RKO (cell line): ENCODE data around the gene CTAGE9.
A peak's percentile ranks its signal among the peaks of the same experiment; 100 is the strongest.
"Not testable (repeated sequence)": the region's sequence is repeated elsewhere in the genome, so short reads cannot be mapped to it uniquely, and the experiment has no call there.

Experiments
- DNase-seq: peaks from one replicate; pipeline ENCODE4 v3.0.0-alpha.2; 2016; ENCODE audit warnings: low spot score

Gene CTAGE9, protein sequence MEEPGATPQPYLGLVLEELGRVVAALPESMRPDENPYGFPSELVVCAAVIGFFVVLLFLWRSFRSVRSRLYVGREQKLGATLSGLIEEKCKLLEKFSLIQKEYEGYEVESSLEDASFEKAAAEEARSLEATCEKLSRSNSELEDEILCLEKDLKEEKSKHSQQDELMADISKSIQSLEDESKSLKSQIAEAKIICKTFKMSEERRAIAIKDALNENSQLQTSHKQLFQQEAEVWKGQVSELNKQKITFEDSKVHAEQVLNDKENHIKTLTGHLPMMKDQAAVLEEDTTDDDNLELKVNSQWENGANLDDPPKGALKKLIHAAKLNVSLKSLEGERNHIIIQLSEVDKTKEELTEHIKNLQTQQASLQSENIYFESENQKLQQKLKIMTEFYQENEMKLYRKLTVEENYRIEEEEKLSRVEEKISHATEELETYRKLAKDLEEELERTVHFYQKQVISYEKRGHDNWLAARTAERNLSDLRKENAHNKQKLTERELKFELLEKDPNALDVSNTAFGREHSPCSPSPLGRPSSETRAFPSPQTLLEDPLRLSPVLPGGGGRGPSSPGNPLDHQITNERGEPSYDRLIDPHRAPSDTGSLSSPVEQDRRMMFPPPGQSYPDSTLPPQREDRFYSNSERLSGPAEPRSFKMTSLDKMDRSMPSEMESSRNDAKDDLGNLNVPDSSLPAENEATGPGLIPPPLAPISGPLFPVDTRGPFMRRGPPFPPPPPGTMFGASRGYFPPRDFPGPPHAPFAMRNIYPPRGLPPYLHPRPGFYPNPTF

DNA sequence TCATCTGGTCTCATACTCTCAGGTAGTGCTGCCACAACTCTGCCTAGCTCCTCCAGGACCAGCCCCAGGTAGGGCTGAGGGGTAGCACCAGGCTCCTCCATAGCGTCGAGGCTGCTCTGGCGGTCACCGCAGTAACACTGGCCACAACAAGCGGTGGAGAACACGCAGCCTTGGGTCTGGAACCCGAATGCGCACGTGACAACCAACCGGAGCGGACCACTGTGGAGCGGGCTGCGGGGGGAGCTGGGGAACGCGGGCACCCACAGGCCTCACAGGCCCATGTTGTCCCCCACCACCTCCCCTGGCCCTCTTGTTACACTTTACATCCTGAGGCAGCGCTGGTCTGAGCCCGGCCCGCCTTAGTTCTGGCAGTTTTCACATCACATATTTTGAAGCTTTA is at the start of gene CTAGE9:
Gene CTAGE9, minus strand, starts transcription at position 101 of the 400 bp plus-strand sequence. Its CDS starts 0 bp downstream, at position 101.
- DNase-seq = not testable (repeated sequence)

DNA sequence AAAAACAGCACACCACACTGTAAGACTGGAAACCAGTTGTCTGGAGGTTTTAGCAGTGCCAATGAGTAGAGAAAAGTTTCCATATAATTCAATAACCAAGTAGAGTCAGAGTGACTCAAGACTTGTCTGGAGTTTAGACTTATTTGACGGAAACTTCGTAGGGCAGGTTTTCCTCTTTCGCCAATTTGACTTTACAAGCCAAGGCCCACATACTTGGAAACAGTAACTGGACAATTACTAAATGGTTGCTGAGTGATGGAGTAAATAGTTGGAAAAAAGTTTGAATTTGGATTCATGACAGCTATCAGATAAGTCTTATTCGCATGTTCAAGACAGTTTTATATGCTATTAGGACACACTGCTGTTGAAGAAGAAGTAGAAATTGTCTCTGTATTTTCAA is 48.1 kb upstream of the CTAGE9 start:
- DNase-seq = no peak

DNA sequence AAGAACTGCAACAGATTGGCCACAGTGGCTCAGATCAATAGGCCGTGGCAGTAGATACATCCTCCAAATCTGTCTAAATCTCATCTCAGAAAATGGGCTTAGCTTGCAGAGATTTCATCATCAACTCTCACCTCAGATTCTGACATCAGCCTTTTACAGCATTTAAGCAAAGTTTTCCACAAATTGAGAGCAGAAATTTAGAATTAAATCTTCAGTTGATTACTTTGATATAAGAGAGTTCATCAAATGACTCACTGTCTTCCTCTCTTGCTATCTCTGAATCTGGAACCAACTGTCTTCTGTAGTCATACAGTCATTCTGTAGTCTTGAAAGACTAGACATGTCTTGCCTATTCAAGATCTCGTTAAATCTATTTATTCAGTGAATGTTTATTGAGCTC is 45.2 kb upstream of the CTAGE9 start:
- no peak for DNase-seq

DNA sequence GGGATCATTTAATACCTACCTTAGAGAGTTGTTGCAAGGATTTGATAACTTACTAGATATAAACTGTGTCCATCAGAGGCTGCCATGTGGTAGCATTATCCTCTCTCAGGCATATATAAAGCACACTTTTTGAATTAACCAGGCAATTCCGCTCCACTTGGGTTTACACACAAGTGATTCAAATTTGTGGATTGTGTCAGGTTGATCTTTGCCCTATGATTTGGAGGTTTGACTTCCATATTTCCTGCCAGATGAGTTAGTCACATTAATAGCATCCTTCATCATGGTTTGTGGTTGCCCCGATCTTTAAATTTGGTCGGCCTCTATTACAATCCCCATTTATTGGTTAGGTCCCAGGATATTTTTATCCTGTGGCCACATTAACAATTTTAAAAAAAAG is 44.8 kb upstream of the CTAGE9 start:
- DNase-seq = peak; percentile 39

DNA sequence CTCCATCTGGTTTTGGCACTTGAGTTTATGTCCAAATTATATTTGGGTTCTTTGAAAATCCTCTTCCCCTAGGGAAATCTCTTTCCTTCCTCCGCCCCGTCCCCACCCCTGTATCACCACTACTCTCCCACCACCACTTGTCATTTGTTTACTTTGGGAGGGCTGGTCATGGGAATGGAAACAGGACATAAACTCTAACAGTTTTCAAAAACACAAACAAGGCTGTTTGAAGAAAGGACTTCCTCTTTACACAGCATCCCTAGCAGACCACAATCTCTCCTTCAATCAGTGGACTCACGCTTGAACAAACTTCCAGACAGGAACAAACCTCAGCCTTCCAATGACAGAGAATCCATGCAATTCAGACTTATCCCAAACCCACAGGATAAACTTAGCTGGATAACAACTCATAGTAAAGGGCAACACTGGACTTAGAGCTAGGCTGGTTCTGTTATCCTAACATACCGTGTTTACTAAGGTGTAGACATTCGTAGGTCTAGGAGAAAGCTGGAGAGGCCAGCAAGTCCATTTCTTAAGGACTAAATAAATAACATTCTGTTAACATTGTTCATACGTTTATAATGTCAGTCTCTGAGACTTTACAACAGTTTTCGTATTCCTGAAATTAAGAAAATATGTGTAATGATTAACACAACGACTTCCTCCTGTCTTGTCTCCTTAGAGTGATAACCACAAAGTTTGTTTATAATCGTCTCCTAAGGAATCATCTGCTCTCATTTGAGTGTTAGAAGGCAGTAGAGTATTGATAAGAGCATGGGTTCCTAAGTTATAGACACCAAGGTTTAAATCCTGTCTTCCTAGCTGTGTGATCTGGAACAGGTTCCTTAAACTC is 44.1 kb upstream of the CTAGE9 start:
- no peak for DNase-seq

DNA sequence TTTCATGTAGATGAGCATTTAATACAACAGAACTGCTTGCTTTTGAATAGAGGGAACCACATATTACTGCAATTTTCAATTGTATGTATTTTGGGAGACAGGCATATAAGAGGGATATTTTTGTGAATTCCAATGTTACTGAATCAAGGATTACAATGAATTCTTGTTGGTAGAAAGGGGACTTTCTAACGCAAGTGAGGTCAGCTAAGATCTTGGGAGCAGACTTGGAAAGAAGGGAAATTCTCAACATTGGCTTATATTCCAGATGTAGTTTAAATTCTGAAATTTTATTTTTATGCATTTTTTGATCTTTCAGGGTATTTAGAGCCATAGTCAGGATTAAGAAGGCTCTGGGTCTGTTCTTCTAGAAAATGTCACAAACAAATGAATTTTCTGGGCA is 43.3 kb upstream of the CTAGE9 start:
- DNase-seq = no peak

DNA sequence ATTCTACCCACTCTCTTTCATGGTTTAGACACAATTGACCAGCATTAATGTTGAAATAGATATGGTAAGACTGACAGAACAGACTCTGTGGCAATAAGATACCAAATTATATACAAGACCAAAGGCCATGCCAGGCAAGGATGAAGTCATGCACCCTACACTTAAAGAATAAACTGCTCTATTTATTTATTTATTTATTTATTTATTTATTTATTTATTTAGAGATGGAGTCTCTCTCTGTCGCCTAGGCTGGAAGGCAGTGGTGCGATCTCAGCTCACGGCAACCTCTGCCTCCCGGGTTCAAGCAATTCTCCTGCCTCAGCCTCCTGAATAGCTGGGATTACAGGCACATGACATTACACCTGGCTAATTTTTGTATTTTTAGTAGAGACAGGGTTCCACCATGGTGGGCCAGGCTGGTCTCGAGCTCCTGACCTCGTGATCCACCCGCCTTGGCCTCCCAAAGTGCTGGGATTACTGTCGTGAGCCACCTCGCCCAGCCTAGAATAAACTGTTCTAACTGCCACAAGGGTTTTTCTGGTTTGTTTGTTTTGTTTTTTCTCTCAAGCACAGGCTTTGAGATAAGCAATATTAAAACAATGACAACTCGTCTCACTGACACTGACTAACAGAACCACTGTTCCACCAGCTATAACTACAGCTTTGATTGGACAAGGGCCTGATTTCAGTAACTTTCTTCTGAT is 40.3 kb upstream of the CTAGE9 start:
- DNase-seq = not testable (repeated sequence)

DNA sequence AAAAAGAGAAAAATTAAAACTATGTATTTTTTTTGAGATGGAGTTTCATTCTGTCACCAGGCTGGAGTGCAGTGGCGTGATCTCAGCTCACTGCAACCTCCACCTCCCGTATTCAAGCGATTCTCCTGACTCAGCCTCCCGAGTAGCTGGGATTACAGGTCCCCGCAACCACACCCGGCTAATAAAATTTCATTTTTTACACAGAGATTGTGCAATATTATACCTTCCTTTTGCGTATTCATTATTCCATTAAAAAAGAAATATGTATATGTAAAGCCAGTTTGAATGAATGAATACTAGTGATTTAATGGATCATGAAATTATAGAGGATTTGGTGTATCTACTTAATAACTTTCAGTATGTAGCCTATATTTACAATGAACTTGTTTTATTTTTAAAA is 38.2 kb upstream of the CTAGE9 start:
- no peak for DNase-seq

DNA sequence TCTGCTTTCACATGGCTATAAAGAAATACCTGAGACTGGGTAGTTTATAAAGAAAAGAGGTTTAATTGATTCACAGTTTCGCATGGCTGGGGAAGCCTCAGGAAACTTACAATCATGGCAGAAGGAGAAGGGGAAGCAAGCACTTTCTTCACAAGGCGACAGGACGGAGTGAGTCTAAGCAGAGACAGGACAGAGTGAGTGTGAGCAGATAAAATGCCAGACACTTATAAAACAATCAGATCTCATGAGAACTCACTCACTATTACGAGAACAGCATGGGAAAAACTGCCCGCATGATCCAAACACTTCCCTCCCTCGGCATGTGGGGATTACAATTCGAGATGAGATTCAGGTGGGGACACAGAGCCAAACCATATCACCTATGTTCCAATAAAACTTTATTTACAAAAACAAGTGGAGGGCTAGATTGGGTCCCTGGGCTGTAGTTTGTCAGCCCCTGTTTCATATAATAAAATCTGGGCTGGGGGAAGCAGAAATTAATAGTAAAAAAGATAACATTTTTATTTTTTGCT is 37.1 kb upstream of the CTAGE9 start:
- no peak for DNase-seq

DNA sequence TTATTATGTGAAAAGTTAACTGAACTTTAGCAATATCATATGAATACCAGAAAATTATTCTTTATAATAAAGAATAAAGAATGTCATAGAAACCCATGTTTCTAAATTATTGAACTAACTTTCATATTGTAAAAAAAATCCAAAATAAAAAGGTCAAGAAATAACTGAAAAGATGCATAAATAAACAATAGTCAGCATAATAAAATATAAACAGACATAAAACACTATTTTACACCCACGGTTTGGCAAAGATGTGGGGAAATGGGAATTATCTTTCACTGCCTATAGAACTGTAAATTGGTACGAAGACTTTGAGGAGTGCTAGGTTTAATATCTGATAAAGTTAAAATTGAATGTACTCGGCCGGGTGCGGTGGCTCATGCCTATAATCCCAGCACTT is 34.7 kb upstream of the CTAGE9 start:
- no peak for DNase-seq

DNA sequence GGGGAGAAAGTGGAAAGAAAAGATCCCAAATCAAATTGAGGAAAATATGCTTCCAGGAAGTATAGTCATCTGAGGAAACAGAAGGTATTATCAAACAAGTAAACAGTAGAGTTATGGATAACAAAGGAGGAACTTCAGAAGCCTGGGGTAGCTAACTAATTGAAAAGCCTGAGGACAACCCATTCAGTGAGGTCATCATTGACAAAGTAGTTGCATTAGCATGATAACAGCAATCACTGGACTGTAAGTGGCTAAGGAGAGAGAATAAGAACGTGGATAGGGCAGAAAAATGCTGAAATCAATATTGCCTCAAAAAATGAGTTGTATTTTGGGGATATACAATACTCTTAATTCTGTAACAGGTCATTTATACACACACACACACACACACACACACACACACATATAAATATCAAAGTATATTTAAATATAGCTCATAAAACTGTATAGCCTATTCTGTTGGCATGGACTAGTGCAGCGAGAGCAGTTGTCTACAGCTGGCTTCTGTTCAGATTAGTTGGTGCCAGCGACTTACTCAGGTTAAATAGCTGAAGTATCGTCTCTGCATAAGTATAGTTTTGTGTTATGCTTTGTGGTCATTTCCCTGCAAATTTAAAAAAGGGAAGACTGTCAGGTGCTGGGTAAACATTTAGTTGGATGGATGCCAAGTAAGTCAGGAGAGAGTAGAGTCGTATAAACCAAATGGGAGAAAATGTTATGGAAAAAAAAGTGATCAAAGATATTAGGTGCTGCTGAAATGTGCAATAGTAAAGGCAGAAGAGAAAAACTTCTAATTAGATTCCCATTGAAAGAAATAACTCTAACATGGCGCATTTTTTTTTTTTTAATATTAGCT is 33.8 kb upstream of the CTAGE9 start:
- DNase-seq = no peak

DNA sequence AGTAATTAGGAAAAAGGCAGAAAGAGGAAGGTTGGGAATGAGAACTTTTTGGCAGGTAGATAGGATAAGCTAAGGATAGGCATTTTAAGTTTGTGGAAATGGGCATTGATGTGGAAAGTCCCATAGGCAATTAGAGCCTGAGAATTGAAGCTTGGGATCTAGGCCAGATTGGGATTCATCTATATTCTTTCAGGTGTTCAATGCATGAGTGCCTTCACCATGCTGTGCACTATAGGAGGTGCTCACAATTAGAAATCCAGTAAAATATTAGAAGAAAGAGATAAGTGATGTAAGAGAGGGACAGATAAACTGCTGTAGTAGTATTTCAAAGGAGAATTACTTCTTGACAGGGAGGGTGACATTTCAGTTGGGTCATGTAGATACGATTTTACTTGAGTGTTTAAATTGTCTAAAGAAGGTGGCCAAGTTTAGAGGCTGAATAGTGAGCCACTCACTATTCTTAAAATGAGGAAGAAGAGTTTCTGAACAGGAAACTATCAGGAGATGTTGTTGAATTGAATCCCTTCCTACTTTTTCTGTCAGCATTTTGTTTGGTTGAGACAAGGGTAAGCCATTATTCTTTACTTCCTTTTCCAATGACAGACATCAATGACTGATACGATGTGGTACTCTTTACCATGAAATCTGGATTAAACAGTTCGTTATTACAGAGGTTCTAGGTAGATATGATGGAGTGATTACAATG is 31.0 kb upstream of the CTAGE9 start:
- no peak for DNase-seq

DNA sequence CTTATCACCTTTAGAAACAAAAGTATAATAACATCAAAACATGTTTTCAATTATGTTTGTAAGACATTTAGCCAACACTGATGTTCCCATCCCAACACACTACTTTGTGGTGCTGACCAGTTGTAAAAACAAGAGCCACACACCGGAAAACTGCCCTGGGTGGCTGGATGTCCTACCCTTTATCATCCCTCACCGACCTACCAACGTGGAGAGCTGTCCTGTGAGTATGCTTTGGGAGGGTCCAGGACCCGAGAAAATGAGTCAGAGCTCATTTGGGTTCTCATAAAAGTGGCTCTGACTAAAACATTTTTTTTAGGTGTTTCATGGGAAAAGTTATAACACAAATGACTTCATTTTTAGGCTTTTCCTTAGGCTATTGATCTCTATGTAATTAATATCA is 29.3 kb upstream of the CTAGE9 start:
- DNase-seq = no peak

DNA sequence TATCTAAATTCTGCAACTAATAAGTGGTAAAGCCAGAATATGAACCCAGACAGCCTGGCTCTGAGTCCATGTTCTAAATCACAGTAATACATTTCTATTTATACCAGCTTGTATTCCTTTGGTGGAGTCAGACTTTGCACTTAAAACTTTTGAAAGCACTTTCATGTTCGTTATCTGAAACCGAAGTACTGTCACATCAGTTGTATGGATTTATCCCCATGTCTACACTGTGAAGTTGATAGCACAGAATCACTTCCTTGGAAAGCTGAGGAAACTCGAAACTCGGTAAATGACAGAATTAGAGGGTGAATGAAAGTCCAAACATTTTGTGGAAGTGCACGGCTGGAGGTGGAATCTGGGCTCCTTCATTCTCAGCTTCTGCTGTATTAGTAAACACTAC is 28.3 kb upstream of the CTAGE9 start:
- no peak for DNase-seq

DNA sequence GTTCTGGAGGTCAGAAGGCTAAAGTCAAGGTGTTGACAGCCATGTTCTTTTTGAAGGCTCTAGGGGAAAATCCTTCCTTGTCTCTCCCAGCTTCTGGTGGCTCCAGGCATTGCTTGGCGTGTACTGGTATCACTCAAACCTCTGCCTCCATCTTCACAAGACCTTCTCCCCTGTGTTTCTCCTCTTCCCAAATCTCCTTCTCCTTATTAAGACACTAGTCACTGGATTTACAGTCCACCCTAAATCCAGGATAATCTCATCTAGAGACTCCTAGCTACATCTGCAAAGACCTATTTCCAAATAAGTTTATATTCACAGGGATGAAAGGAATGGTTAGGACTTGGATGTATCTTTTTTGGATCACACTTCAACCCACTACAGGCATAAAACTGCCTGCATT is 26.0 kb upstream of the CTAGE9 start:
- DNase-seq = no peak

DNA sequence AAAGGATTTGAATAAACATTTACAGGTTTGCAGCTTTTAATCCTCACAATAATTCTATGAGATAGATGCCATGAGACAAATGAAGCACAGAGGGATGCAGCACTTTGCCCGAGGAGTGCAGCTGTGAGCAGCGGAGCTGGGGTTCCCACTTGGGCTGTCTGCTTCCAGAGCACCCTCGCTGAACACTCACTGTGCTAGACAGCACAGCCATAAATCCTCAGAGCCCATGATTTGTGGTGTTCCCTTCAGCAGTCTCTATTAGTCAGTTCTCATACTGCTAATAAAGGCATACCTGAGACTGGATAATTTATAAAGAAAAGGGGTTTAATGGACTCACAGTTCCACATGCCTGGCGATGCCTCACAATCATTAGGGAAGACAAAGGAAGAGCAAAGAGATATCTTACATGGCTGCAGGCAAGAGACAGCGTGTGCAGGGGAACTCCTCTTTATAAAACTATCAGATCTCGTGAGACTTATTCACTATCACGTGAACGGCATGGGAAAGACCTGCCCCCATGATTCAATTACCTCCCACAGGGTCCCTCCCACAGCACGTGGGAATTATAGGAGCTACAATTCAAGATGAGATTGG is 25.3 kb upstream of the CTAGE9 start:
- no peak for DNase-seq

DNA sequence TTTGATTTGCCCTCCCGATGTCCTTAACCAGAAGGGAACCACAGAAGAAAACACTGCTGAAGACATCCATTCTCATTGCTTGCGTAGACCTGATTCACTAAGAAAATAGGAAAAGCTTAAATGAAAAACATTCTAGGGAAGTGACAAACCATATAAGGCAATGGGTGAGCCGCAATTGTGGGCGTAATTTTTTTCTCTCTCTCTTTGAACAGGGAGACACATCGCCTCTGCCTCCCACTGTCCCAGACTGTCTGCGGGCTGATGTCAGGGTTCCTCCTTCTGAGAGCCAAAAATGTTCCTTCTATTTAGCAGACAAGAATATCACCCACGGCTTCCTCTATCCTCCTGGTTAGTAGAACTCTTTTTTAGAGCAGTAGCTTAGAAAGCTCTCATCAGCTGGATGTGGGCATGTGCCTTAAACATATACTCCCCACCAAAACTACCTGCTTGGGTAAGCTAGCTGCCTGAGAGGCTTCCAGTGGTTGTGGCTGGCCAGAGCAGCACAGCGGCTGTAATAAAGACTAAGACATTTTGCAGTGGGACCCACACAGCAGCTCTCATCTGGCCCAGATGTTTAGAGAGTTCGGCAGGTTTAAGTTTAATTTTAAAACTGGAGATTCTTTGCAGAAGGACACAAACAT is 22.7 kb upstream of the CTAGE9 start:
- DNase-seq = no peak

DNA sequence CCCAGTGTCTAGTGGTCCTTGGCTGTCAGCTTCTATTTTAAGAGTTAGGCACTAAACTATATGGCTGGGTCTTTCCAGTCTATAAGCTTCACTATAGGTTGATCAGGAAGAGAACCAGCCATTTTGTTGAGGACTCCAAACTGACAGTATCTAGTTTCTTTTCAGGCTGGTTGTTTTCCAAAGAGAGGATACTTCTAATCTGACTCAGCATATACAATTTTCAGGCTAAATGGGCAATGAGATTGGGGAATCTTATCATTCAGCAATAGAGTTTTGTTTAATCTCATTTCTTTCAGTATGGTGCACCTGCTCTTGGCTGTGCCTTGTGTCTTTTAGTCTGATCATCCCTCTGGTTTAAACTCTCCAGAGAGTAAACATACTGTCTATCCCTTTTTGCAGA is 20.4 kb upstream of the CTAGE9 start:
- no peak for DNase-seq

DNA sequence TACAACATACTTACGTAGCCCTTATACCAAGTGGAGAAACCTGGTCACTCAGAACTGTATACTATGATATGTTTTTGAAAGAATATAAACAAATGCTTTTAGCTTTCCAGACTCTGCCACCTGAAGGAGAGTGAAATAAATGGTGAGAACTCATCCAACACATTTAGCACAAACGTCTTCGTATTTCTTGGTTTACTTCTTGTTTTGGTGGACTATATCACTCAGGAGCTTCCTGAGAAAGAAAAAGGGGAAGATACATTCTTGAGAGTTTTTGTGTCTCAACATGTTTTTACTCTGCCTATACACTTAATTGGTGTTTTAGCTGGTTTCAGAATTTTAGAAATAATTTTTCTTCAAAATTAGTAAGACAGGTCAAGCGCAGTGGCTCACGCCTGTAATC is 19.4 kb upstream of the CTAGE9 start:
- no peak for DNase-seq
